ENCODE measurements around the gene BANF2. TPM values are rescaled to one million over a fixed set of nuclear protein-coding genes. Genes with fewer than 3 reads are reported as not detected.

BANF2 gene
- total and polyA plus RNA-seq, 10 of the 15 experiments (the other 5 are each of a cell fraction or from before 2014, with no cell fraction given): not detected

GRCh38 chr20:17761604-17762003 lies 61.8 kb downstream of the BANF2 start:
- 14% methylated on average over 3 of the region's 3 CpGs for WGBS (ENCODE audit: insufficient coverage, insufficient replicate concordance, low lambda C conversion rate, missing lambda C conversion rate)
- ChIA-PET RAD21 (ENCODE audit: unreplicated experiment) (no interaction called here), POLR2A (no interaction called here), SMC1A (ENCODE audit: uncharacterized antibody, unreplicated experiment) (no interaction called here), CTCF (no interaction called here)
- ATAC-seq (peak; percentile 55), DNase-seq (ENCODE audit: low read depth, low spot score) (no peak), FAIRE-seq (no peak)
- Histone ChIP-seq H2AFZ (ENCODE audit: control insufficient read depth, low read depth, low read length) (no peak overlapping the region; the same call in 1 of the 2 replicates), H3K4me2 (ENCODE audit: control insufficient read depth, insufficient read depth) (no peak overlapping the region), H3K79me2 (ENCODE audit: control insufficient read depth, insufficient read depth, low read length) (no peaks in the 10 kb centered on the region), H4K20me1 (ENCODE audit: control insufficient read depth, insufficient read depth) (no peaks in the 10 kb centered on the region), H3K4me3 (no peak overlapping the region), H3K9ac (ENCODE audit: control insufficient read depth, insufficient read depth, low read length) (no peak overlapping the region), H3K27me3 (replicated peaks in 1 of 2; ENCODE audit: control insufficient read depth in 2 of 2, insufficient read depth in 2 of 2, low read length in 1 of 2) (no peaks in the 10 kb centered on the region), H3K27ac (ENCODE audit: control insufficient read depth, insufficient read depth) (no peak overlapping the region), H3K4me1 (ENCODE audit: control insufficient read depth, insufficient read depth, low read length) (no peaks in the 10 kb centered on the region), H3K36me3 (ENCODE audit: control insufficient read depth in 2 of 2, insufficient read depth in 2 of 2, low read length in 1 of 2) (no peaks in the 10 kb centered on the region), H3K9me3 (replicated peaks; ENCODE audit: control insufficient read depth, insufficient read depth, low read length) (peaks cover 2% of the 10 kb centered on the region; the same call in 1 of the 3 replicates)
- BruUV-seq (replicated peaks): no TSS peak
- in situ Hi-C loops (cut with MboI) (no loop called here), intact Hi-C loops (cut with micrococcal nuclease; ENCODE audit: unreplicated experiment) (no loop called here)
- no peak for TF ChIP-seq NR2F1 (conservative IDR thresholded peaks at IDR 0.05)
- TF ChIP-seq YY1 (IDR thresholded peaks at IDR 0.05; ENCODE audit: low read depth, low read length): peak; percentile 62; the same call in 1 of the 2 replicates
- no peak for TF ChIP-seq SPI1 (IDR thresholded peaks at IDR 0.05; ENCODE audit: borderline replicate concordance, insufficient read depth, low read depth, low read length)
- TF ChIP-seq, protein P1, sequence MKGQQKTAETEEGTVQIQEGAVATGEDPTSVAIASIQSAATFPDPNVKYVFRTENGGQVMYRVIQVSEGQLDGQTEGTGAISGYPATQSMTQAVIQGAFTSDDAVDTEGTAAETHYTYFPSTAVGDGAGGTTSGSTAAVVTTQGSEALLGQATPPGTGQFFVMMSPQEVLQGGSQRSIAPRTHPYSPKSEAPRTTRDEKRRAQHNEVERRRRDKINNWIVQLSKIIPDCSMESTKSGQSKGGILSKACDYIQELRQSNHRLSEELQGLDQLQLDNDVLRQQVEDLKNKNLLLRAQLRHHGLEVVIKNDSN (IDR thresholded peaks at IDR 0.05; ENCODE audit: borderline replicate concordance, extremely low read length, insufficient read depth, low read depth, low read length): peak; percentile 80
- peak; percentile 36 for TF ChIP-seq USF2 (IDR thresholded peaks at IDR 0.05; ENCODE audit: borderline replicate concordance, low read depth, low read length)
- no peak for TF ChIP-seq DPF2 (IDR thresholded peaks at IDR 0.05)
- no peak for TF ChIP-seq IKZF1 (conservative IDR thresholded peaks at IDR 0.05)
- TF ChIP-seq CHD2 (IDR thresholded peaks at IDR 0.05; ENCODE audit: borderline replicate concordance, low read depth, low read length): no peak
- TF ChIP-seq, protein P2, sequence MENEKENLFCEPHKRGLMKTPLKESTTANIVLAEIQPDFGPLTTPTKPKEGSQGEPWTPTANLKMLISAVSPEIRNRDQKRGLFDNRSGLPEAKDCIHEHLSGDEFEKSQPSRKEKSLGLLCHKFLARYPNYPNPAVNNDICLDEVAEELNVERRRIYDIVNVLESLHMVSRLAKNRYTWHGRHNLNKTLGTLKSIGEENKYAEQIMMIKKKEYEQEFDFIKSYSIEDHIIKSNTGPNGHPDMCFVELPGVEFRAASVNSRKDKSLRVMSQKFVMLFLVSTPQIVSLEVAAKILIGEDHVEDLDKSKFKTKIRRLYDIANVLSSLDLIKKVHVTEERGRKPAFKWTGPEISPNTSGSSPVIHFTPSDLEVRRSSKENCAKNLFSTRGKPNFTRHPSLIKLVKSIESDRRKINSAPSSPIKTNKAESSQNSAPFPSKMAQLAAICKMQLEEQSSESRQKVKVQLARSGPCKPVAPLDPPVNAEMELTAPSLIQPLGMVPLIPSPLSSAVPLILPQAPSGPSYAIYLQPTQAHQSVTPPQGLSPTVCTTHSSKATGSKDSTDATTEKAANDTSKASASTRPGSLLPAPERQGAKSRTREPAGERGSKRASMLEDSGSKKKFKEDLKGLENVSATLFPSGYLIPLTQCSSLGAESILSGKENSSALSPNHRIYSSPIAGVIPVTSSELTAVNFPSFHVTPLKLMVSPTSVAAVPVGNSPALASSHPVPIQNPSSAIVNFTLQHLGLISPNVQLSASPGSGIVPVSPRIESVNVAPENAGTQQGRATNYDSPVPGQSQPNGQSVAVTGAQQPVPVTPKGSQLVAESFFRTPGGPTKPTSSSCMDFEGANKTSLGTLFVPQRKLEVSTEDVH (IDR thresholded peaks at IDR 0.05; ENCODE audit: low read depth, partially characterized antibody): no peak
- peak; percentile 43; the same call in 1 of the 2 replicates for TF ChIP-seq RAD51 (IDR thresholded peaks at IDR 0.05)
- peak; percentile 66 for TF ChIP-seq SIX5 (IDR thresholded peaks at IDR 0.05; ENCODE audit: low read depth, low read length, severe bottlenecking)
- TF ChIP-seq, protein P3, sequence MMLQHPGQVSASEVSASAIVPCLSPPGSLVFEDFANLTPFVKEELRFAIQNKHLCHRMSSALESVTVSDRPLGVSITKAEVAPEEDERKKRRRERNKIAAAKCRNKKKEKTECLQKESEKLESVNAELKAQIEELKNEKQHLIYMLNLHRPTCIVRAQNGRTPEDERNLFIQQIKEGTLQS (IDR thresholded peaks at IDR 0.05; ENCODE audit: borderline replicate concordance, extremely low read depth, low read depth, low read length): peak; percentile 60; the same call in 1 of the 2 replicates
- TF ChIP-seq HCFC1 (IDR thresholded peaks at IDR 0.05; ENCODE audit: low read length): peak; percentile 65
- no peak for TF ChIP-seq CBX3 (IDR thresholded peaks at IDR 0.05; ENCODE audit: borderline replicate concordance, low read depth)
- TF ChIP-seq EED (IDR thresholded peaks at IDR 0.05; ENCODE audit: low read depth): no peak
- peak; percentile 77 for TF ChIP-seq NFYB (IDR thresholded peaks at IDR 0.05; ENCODE audit: insufficient read depth, low read depth, low read length)
